NB4 (cell line): Measurements from ENCODE around the gene CYP26B1.

Experiments
- DNase-seq: peaks from one replicate; pipeline ENCODE4 v3.0.0; 2010; ENCODE audit warnings: low read depth
- H3K4me3 ChIP-seq: one replicate; pipeline ENCODE4 v1.5.1; 2011; ENCODE audit warnings: mild to moderate bottlenecking, low read depth, low read length, moderate library complexity
- CTCF ChIP-seq: IDR thresholded peaks from one replicate; pipeline ENCODE4 v1.5.1; 2012; ENCODE audit warnings: low read depth, low read length
- MAX ChIP-seq: IDR thresholded peaks from 2 replicates; pipeline ENCODE4 v1.6.1; 2011; ENCODE audit warnings: low read depth, low read length
- MYC ChIP-seq: IDR thresholded peaks from 2 replicates; pipeline ENCODE4 v1.6.1; 2011; ENCODE audit warnings: low read depth, low read length
- POLR2A ChIP-seq: IDR thresholded peaks from 2 replicates; pipeline ENCODE4 v1.6.1; 2011; ENCODE audit warnings: mild to moderate bottlenecking; ENCODE audit not compliant: insufficient read length; ENCODE audit errors: extremely low read depth

CYP26B1 gene

GRCh38 chr2:72173640-72174321 lies 26.1 kb upstream of the CYP26B1 start:
- no peak for DNase-seq
- TF ChIP-seq MYC (no peak), MAX (no peak), POLR2A (no peak), CTCF (no peak)

GRCh38 chr2:72172478-72172877 lies 24.8 kb upstream of the CYP26B1 start:
- no peak overlapping the region for H3K4me3 ChIP-seq
- TF ChIP-seq POLR2A (no peak), MAX (no peak), CTCF (no peak), MYC (no peak)
- no peak for DNase-seq

More at GRCh38 chr2:72173640-72174321, 26.1 kb upstream of the CYP26B1 start:
- no peak overlapping the region for H3K4me3 ChIP-seq

GRCh38 chr2:72166279-72166678 lies 18.6 kb upstream of the CYP26B1 start:
- TF ChIP-seq MYC (no peak), POLR2A (no peak), CTCF (no peak), MAX (no peak)
- no peak overlapping the region for H3K4me3 ChIP-seq
- no peak for DNase-seq

- no peak overlapping the region for H3K4me3 ChIP-seq
- TF ChIP-seq CTCF (no peak), MYC (no peak), POLR2A (no peak), MAX (no peak)
- no peak for DNase-seq
These were observed 18.1 kb upstream of the CYP26B1 start for GRCh38 chr2:72165792-72166191.

GRCh38 chr2:72162574-72162973 lies 14.9 kb upstream of the CYP26B1 start:
- H3K4me3 ChIP-seq = no peak overlapping the region
- no peak for DNase-seq

More at GRCh38 chr2:72162574-72162973, 14.9 kb upstream of the CYP26B1 start:
- TF ChIP-seq POLR2A = no peak
- no peak for TF ChIP-seq MAX
- TF ChIP-seq MYC = no peak
- TF ChIP-seq CTCF = no peak
